Measurements from ENCODE around the gene PEAR1.

- TF ChIP-seq CTCF (IDR thresholded peaks at IDR 0.05) (no peak), EZH2 (IDR thresholded peaks at IDR 0.05; ENCODE audit: borderline replicate concordance, insufficient read depth, low read depth, low read length, poor library complexity, severe bottlenecking) (no peak)
Observed at GRCh38 chr1:156937883-156938282, 44.4 kb downstream of the PEAR1 start.

Measured in B cell (primary cell).